ENCODE measurements around the gene SEC11C. TPM values are rescaled to one million over a fixed set of nuclear protein-coding genes. Genes with fewer than 3 reads are reported as not detected.

Gene SEC11C
- total RNA-seq, 4 donors from 2014 or later = 25.9 to 48.0 (median 34.4) TPM

GRCh38 chr18:59196161-59196725 is 56.6 kb downstream of the SEC11C start:
- H3K27ac ChIP-seq = no peak overlapping the region
- no peak for TF ChIP-seq EP300 (IDR thresholded peaks at IDR 0.05)
- TF ChIP-seq, protein P1, sequence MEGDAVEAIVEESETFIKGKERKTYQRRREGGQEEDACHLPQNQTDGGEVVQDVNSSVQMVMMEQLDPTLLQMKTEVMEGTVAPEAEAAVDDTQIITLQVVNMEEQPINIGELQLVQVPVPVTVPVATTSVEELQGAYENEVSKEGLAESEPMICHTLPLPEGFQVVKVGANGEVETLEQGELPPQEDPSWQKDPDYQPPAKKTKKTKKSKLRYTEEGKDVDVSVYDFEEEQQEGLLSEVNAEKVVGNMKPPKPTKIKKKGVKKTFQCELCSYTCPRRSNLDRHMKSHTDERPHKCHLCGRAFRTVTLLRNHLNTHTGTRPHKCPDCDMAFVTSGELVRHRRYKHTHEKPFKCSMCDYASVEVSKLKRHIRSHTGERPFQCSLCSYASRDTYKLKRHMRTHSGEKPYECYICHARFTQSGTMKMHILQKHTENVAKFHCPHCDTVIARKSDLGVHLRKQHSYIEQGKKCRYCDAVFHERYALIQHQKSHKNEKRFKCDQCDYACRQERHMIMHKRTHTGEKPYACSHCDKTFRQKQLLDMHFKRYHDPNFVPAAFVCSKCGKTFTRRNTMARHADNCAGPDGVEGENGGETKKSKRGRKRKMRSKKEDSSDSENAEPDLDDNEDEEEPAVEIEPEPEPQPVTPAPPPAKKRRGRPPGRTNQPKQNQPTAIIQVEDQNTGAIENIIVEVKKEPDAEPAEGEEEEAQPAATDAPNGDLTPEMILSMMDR (IDR thresholded peaks at IDR 0.05) = no peak
- no peak for TF ChIP-seq POLR2AphosphoS5 (IDR thresholded peaks at IDR 0.05)
- no peak for TF ChIP-seq POLR2A (IDR thresholded peaks at IDR 0.05)
- H3K4me3 ChIP-seq = no peak overlapping the region
- no peak for DNase-seq (ENCODE audit: low spot score in 2 of 2)
- H3K9me3 ChIP-seq = no peaks in the 10 kb centered on the region
- H3K27me3 ChIP-seq = no peaks in the 10 kb centered on the region
- H3K4me1 ChIP-seq = no peaks in the 10 kb centered on the region
- H3K36me3 ChIP-seq = no peaks in the 10 kb centered on the region
- whole genome bisulfite sequencing = 57% methylated on average over 4 of the region's 4 CpGs

- Histone ChIP-seq H3K27me3 (no peaks in the 10 kb centered on the region), H3K36me3 (no peaks in the 10 kb centered on the region), H3K9me3 (no peaks in the 10 kb centered on the region), H3K4me3 (no peak overlapping the region), H3K4me1 (no peaks in the 10 kb centered on the region), H3K27ac (no peak overlapping the region)
- DNase-seq (ENCODE audit: low spot score in 2 of 2) = no peak
- WGBS = 77% methylated on average over 2 of the region's 2 CpGs
- TF ChIP-seq EP300 (IDR thresholded peaks at IDR 0.05) = no peak
- no peak for TF ChIP-seq POLR2AphosphoS5 (IDR thresholded peaks at IDR 0.05)
- TF ChIP-seq, protein P1 (IDR thresholded peaks at IDR 0.05) = no peak
- TF ChIP-seq POLR2A (IDR thresholded peaks at IDR 0.05) = no peak
These were observed 58.0 kb downstream of the SEC11C start for GRCh38 chr18:59197636-59198035.

GRCh38 chr18:59198215-59198614 is 58.5 kb downstream of the SEC11C start:
- H3K4me1 ChIP-seq = peaks cover 2% of the 10 kb centered on the region
- H3K4me3 ChIP-seq = no peak overlapping the region
- WGBS = 86% methylated on average over 6 of the region's 6 CpGs

GRCh38 chr18:59200787-59201186 is 61.1 kb downstream of the SEC11C start:
- no peak overlapping the region for H3K4me3 ChIP-seq
- TF ChIP-seq EP300 (IDR thresholded peaks at IDR 0.05) = no peak
- TF ChIP-seq, protein P1 (IDR thresholded peaks at IDR 0.05) = no peak
- no peak for TF ChIP-seq POLR2AphosphoS5 (IDR thresholded peaks at IDR 0.05)
- no peak for TF ChIP-seq POLR2A (IDR thresholded peaks at IDR 0.05)
- no peak overlapping the region for H3K27ac ChIP-seq
- H3K27me3 ChIP-seq = no peaks in the 10 kb centered on the region
- no peak for DNase-seq (ENCODE audit: low spot score in 2 of 2)
- no peaks in the 10 kb centered on the region for H3K9me3 ChIP-seq
- H3K4me1 ChIP-seq = peaks cover 10% of the 10 kb centered on the region
- no peaks in the 10 kb centered on the region for H3K36me3 ChIP-seq
- 89% methylated on average over 3 of the region's 3 CpGs for WGBS

More at GRCh38 chr18:59198215-59198614, 58.5 kb downstream of the SEC11C start:
- no peak for DNase-seq (ENCODE audit: low spot score in 2 of 2)
- Histone ChIP-seq H3K9me3 (no peaks in the 10 kb centered on the region), H3K36me3 (no peaks in the 10 kb centered on the region), H3K27me3 (no peaks in the 10 kb centered on the region), H3K27ac (no peak overlapping the region)
- TF ChIP-seq, protein P1 (IDR thresholded peaks at IDR 0.05) = no peak
- no peak for TF ChIP-seq EP300 (IDR thresholded peaks at IDR 0.05)
- TF ChIP-seq POLR2AphosphoS5 (IDR thresholded peaks at IDR 0.05) = no peak
- no peak for TF ChIP-seq POLR2A (IDR thresholded peaks at IDR 0.05)

- Histone ChIP-seq H3K4me1 (peaks cover 10% of the 10 kb centered on the region), H3K4me3 (no peak overlapping the region), H3K36me3 (no peaks in the 10 kb centered on the region), H3K9me3 (no peaks in the 10 kb centered on the region), H3K27ac (no peak overlapping the region), H3K27me3 (no peaks in the 10 kb centered on the region)
- TF ChIP-seq, protein P1 (IDR thresholded peaks at IDR 0.05) = no peak
- TF ChIP-seq EP300 (IDR thresholded peaks at IDR 0.05) = no peak
- no peak for TF ChIP-seq POLR2AphosphoS5 (IDR thresholded peaks at IDR 0.05)
- TF ChIP-seq POLR2A (IDR thresholded peaks at IDR 0.05) = no peak
- no peak for DNase-seq (ENCODE audit: low spot score in 2 of 2)
These were observed 62.7 kb downstream of the SEC11C start for GRCh38 chr18:59202258-59202820.
